ENCODE results near the gene NCS1.

Gene NCS1

GRCh38 chr9:130189840-130190239 is 17.6 kb downstream of the NCS1 start:
- no peaks in the 10 kb centered on the region for H4K20me1 ChIP-seq (ENCODE audit: control insufficient read depth, insufficient read depth, low read depth, low read length)
- no peaks in the 10 kb centered on the region for H3K79me2 ChIP-seq (ENCODE audit: control insufficient read depth, low read length)
- H3K9me3 ChIP-seq (ENCODE audit: control insufficient read depth, insufficient read depth, low read length) = no peaks in the 10 kb centered on the region
- H3K27ac ChIP-seq (ENCODE audit: low read depth, low read length) = no peak overlapping the region
- H3K36me3 ChIP-seq (ENCODE audit: control insufficient read depth, low read length) = no peaks in the 10 kb centered on the region
- H3K4me1 ChIP-seq (ENCODE audit: control insufficient read depth, low read length) = no peaks in the 10 kb centered on the region
- no peaks in the 10 kb centered on the region for H3K9me2 ChIP-seq (replicated peaks; ENCODE audit: control insufficient read depth, low read length)
- H3K4me2 ChIP-seq (ENCODE audit: low read length) = no peak overlapping the region
- no peaks in the 10 kb centered on the region for H3F3A ChIP-seq (ENCODE audit: control insufficient read depth, insufficient read depth)
- TF ChIP-seq CTCF (IDR thresholded peaks at IDR 0.05; ENCODE audit: low read depth, low read length, poor library complexity, severe bottlenecking) = no peak
- no peak for TF ChIP-seq EZH2phosphoT487 (IDR thresholded peaks at IDR 0.05; ENCODE audit: borderline replicate concordance, low read length)
- peaks cover 2% of the 10 kb centered on the region for H3K27me3 ChIP-seq (ENCODE audit: control insufficient read depth, low read length)
- H3K4me3 ChIP-seq (ENCODE audit: low read length) = no peak overlapping the region

GRCh38 chr9:130191068-130191748 is 19.0 kb downstream of the NCS1 start:
- no peaks in the 10 kb centered on the region for H4K20me1 ChIP-seq (ENCODE audit: control insufficient read depth, insufficient read depth, low read depth, low read length)
- no peak overlapping the region for H3K27ac ChIP-seq (ENCODE audit: low read depth, low read length)

GRCh38 chr9:130191749-130192120 is 19.5 kb downstream of the NCS1 start:
- H3K4me2 ChIP-seq (ENCODE audit: low read length) = no peak overlapping the region
- no peaks in the 10 kb centered on the region for H3K4me1 ChIP-seq (ENCODE audit: control insufficient read depth, low read length)
- H3K4me3 ChIP-seq (ENCODE audit: low read length) = no peak overlapping the region
- no peaks in the 10 kb centered on the region for H4K20me1 ChIP-seq (ENCODE audit: control insufficient read depth, insufficient read depth, low read depth, low read length)
- no peaks in the 10 kb centered on the region for H3F3A ChIP-seq (ENCODE audit: control insufficient read depth, insufficient read depth)
- no peaks in the 10 kb centered on the region for H3K79me2 ChIP-seq (ENCODE audit: control insufficient read depth, low read length)
- H3K27me3 ChIP-seq (ENCODE audit: control insufficient read depth, low read length) = peaks cover 3% of the 10 kb centered on the region
- no peaks in the 10 kb centered on the region for H3K9me3 ChIP-seq (ENCODE audit: control insufficient read depth, insufficient read depth, low read length)
- H3K9me2 ChIP-seq (replicated peaks; ENCODE audit: control insufficient read depth, low read length) = no peaks in the 10 kb centered on the region
- TF ChIP-seq CTCF (IDR thresholded peaks at IDR 0.05; ENCODE audit: low read depth, low read length, poor library complexity, severe bottlenecking) (no peak), EZH2phosphoT487 (IDR thresholded peaks at IDR 0.05; ENCODE audit: borderline replicate concordance, low read length) (no peak)
- H3K36me3 ChIP-seq (ENCODE audit: control insufficient read depth, low read length) = no peaks in the 10 kb centered on the region
- no peak overlapping the region for H3K27ac ChIP-seq (ENCODE audit: low read depth, low read length)

More at GRCh38 chr9:130191068-130191748, 19.0 kb downstream of the NCS1 start:
- no peaks in the 10 kb centered on the region for H3K36me3 ChIP-seq (ENCODE audit: control insufficient read depth, low read length)
- no peaks in the 10 kb centered on the region for H3F3A ChIP-seq (ENCODE audit: control insufficient read depth, insufficient read depth)
- peaks cover 3% of the 10 kb centered on the region for H3K27me3 ChIP-seq (ENCODE audit: control insufficient read depth, low read length)
- H3K79me2 ChIP-seq (ENCODE audit: control insufficient read depth, low read length) = no peaks in the 10 kb centered on the region
- no peaks in the 10 kb centered on the region for H3K9me2 ChIP-seq (replicated peaks; ENCODE audit: control insufficient read depth, low read length)
- H3K4me3 ChIP-seq (ENCODE audit: low read length) = no peak overlapping the region
- H3K9me3 ChIP-seq (ENCODE audit: control insufficient read depth, insufficient read depth, low read length) = no peaks in the 10 kb centered on the region
- TF ChIP-seq CTCF (IDR thresholded peaks at IDR 0.05; ENCODE audit: low read depth, low read length, poor library complexity, severe bottlenecking) (no peak), EZH2phosphoT487 (IDR thresholded peaks at IDR 0.05; ENCODE audit: borderline replicate concordance, low read length) (no peak)
- H3K4me1 ChIP-seq (ENCODE audit: control insufficient read depth, low read length) = no peaks in the 10 kb centered on the region
- no peak overlapping the region for H3K4me2 ChIP-seq (ENCODE audit: low read length)

All from DOHH2 (cell line).